Activated naive CD8-positive, alpha-beta T cell (primary cell): ENCODE data around the gene HMG20A.

Experiments used
- H3K27ac Mint-ChIP-seq: one replicate; pipeline ENCODE4 v1.8.0; 2021; ENCODE audit warnings: mixed read lengths
- H3K27me3 Mint-ChIP-seq: one replicate; pipeline ENCODE4 v1.8.0; 2021; ENCODE audit warnings: mixed read lengths
- H3K36me3 Mint-ChIP-seq: one replicate; pipeline ENCODE4 v1.8.0; 2021; ENCODE audit warnings: mixed read lengths
- H3K4me1 Mint-ChIP-seq: one replicate; pipeline ENCODE4 v1.8.0; 2021; ENCODE audit warnings: low read depth, mixed read lengths
- H3K4me3 Mint-ChIP-seq: one replicate; pipeline ENCODE4 v1.8.0; 2021; ENCODE audit warnings: mild to moderate bottlenecking, mixed read lengths
- H3K9me3 Mint-ChIP-seq: one replicate; pipeline ENCODE4 v1.8.0; 2021; ENCODE audit warnings: low read depth, mixed read lengths

Gene HMG20A

DNA sequence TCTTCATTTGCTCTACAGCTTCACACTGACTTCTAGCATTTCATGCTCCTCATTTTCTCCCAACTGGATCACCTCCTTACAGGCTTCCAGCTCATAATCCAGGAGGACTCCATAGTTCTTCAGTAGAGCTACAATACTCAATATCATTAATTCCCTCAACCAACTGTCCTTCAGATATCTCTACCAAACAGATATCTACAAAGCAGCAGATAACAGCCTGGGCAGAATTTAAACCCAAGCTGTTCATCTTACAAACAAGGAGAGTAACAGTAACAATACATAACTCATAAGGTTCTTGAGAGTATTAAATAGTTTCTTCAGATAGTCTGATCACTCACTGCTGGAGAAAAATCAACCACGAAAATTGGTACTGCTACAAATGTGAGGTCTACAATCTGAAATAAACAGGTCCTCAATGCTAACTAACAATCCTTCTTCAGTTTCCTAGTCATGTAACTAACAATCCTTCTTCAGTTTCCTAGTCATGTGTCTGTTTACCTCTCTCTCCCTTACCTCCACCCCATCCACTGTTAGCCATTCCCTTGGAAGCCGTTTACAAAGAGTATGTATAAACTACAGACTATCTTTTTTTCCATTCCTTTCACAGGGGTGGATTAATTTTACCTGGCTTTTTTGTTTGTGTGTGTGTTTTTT is 5.8 kb upstream of the HMG20A start:
- Mint-ChIP-seq H3K27ac (no peak overlapping the region), H3K4me3 (no peak overlapping the region), H3K27me3 (no peaks in the 10 kb centered on the region), H3K4me1 (peaks cover 36% of the 10 kb centered on the region), H3K36me3 (no peaks in the 10 kb centered on the region), H3K9me3 (no peaks in the 10 kb centered on the region)

DNA sequence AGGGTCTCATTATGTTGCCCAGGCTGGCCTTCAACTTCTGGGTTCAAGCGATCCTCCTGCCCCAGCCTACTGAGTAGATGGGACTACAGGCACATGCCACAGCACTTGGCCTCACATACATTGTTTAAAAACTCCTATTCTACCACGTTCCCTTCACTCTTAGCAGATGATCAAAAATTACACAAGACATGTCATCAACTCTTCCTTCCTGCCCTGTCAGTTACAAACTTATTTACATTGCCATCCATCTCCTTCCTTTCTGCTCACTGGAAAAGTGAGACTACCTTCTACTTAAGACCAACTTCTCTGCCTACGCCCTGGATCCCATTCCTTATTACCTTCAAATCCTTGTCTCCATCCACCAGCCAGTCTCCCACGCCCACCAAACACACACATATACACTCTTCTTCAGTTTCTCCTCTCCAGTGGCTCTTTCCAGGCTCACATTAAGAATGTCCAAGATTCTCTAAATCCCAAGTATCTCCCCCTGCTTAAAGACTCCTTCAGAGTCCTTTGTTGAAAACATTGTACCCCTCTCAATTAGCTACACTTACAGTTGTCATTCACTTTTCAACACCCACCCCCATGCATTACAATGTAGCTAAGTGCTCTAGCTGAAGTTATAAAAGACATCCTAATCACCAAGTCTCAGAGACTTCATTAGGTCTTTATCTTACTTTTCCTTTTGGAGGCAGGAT is 5.1 kb upstream of the HMG20A start:
- Mint-ChIP-seq H3K36me3 (no peaks in the 10 kb centered on the region), H3K4me1 (peaks cover 32% of the 10 kb centered on the region), H3K4me3 (no peak overlapping the region), H3K27ac (no peak overlapping the region), H3K9me3 (no peaks in the 10 kb centered on the region), H3K27me3 (no peaks in the 10 kb centered on the region)

DNA sequence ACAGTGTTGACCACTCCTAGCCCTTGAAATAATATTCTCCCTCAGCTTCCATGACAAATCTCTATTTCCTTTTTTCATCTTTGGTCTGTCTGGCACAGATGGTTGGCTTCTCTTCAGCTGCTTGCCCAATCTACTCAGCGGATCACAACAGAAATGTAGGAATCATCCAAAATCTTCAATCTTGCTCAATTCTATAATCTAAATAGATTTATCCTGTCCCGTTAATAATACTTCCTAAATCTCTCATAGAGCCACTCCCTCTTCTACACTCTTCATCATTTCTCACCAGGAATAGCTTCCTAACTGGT is 4.6 kb upstream of the HMG20A start:
- no peaks in the 10 kb centered on the region for H3K9me3 Mint-ChIP-seq
- H3K27ac Mint-ChIP-seq: no peak overlapping the region
- H3K36me3 Mint-ChIP-seq: no peaks in the 10 kb centered on the region
- H3K27me3 Mint-ChIP-seq: no peaks in the 10 kb centered on the region
- H3K4me1 Mint-ChIP-seq: peaks cover 31% of the 10 kb centered on the region
- H3K4me3 Mint-ChIP-seq: no peak overlapping the region

DNA sequence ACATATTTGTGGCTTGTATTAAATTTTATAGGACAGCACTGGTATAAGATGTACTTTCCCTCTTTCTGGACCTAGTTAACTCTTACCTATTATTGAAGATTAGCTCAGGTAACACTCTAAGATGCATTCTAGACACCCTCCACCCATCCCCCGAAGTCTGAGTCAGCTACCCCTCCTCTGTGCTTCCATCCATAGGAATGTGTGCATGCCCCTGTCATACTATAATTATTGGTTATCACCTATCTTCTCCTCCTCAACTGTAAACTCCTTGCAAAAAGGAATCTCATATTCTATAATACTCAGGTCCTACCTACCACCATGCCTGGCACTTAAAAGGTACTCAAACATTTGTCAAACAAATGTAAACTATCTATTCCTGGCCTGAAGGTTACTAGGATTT is 3.7 kb upstream of the HMG20A start:
- Mint-ChIP-seq H3K36me3 (no peaks in the 10 kb centered on the region), H3K9me3 (no peaks in the 10 kb centered on the region), H3K27ac (no peak overlapping the region), H3K4me3 (no peak overlapping the region), H3K4me1 (peaks cover 39% of the 10 kb centered on the region), H3K27me3 (no peaks in the 10 kb centered on the region)

DNA sequence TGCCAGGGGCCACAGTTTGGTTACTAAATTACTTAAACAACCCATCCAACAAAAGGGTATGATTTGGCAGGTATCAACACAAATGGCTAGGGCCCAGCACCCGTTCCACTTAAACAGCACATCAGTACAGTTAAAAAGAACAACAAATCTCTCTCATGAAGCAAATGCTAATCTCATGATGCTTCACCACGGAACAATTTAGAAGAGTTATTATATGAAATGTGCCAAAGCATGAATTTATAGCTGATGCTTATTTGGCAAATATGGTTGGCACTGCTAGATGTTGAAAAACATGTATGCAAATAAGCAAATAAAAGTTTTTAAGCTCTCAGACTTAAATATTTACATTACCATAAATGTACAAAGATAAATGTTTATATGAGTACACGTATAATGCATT is 3.1 kb upstream of the HMG20A start:
- no peaks in the 10 kb centered on the region for H3K9me3 Mint-ChIP-seq
- H3K27ac Mint-ChIP-seq: no peak overlapping the region
- H3K4me3 Mint-ChIP-seq: peak overlapping the region; percentile 93
- no peaks in the 10 kb centered on the region for H3K27me3 Mint-ChIP-seq
- no peaks in the 10 kb centered on the region for H3K36me3 Mint-ChIP-seq
- peaks cover 42% of the 10 kb centered on the region for H3K4me1 Mint-ChIP-seq

DNA sequence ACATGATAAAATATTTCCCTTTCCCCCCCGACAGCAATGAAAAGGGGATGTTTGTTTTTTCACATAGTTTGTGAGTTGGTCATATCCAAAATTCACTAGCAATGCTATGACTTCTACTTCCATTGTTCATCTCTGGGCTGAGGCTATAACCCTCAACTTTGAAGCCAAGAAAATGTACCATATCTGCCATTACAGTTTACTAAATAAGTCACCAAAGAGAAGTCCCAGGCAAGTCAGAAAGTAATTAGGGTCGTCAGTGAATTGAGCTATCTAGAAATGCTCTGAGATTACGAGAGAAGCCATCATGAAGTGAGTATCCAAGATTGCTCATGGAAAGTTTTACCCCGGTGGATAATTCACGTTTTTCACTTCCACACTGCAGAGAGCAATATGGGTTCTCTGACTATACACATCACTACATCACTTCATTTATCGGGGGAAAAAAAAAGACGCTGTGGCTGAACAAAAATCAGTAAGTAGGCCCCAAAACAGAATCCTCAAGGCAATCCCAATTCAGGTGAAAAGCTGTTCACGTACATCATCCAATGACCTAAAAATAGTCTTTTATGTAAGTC is 2.2 kb upstream of the HMG20A start:
- Mint-ChIP-seq H3K9me3 (no peaks in the 10 kb centered on the region), H3K27me3 (no peaks in the 10 kb centered on the region), H3K27ac (peak overlapping the region; percentile 96), H3K4me1 (peaks cover 45% of the 10 kb centered on the region), H3K4me3 (peak overlapping the region; percentile 93), H3K36me3 (no peaks in the 10 kb centered on the region)

DNA sequence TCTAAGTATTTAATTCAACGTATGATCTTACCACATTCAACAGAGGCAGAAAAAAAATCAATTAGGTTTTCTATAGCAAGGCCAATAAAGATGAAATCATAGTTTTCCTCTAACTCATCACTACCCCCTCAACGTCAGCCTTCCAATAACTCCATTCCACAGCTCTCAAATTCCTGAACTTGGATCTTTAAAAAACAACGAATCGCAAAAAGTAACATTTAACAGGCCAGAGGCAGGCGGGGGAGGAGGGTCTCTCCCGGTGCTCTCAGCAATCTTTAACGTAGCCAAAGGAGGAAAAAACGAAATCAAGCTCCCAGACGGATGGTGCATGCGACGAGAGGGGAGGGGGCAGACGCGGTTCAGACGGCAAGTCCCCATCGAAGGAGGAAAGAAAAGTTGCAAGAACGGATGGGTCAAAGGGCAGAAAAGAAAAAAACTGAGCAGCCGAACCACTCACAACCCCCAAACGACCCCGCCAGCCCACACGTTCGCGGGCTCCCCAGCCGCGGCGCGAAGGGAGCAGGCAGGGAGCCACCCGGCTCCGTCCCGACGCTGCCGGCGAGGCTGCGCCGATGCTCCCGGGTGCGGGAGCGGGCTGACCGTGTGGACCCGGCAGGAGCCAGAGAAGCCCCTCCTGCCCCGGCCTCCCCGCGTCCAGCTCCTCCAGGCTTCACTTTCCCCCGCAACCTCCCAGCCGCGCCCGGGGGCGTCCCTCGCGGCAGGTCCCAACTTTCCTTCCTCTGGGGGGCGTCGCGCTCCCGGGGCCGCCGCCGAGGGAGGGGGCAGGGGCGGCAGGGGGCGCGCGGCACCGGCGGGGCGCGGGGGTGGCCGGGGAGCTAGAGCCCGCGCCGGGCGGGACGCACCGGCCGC is 1.5 kb upstream of the HMG20A start:
- Mint-ChIP-seq H3K27ac (peak overlapping the region; percentile 96), H3K4me1 (peaks cover 52% of the 10 kb centered on the region)

DNA sequence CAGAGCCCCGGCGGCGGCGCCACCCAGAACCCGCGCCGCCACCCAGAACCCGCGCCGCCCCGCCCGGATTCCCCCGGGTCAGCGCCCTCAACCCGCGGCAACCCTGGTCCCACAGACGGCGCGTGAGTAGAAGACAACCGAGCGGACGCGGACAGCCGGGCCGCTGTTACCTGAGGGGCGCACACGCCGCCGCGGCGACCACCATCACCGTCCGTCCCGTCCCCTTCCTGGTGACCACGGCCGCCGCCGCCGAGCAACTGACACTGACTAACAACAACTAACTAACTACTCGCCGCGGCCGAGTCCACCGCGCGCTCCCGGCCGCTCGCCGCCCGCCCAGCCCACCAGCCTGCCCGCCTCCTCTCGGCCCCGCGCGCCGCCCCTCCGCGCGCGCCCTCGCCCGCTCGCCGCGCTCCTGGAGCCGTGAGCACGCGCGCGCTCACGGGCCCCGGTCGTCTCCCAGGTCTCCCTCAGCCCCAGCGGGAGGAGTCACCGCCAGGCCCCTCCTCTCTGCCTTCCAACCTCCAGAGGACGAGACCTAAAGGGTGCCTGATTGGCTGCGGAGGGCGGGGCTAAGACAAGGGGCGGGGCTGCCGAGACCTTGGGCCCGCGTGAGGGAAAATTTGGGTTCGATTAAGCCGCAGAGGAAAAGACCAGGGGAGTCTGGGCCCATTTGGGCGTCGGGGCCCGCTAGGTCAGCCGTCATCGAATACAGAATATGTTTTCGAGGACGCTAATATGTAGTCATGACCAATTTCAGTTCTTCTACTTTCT is 665 bp upstream of the HMG20A start, which contains the start of gene PEAK1:
Gene PEAK1 (minus strand): TSS at position 269 of the 774 bp plus-strand sequence. CDS start 238,178 bp downstream, outside the sequence.
- Mint-ChIP-seq H3K9me3 (no peaks in the 10 kb centered on the region), H3K27ac (peak within 1 kb of the TSS; percentile 99), H3K4me3 (peak within 1 kb of the TSS; percentile 99), H3K27me3 (no peaks in the 10 kb centered on the region), H3K4me1 (peaks cover 57% of the 10 kb centered on the region), H3K36me3 (no peaks in the 10 kb centered on the region)

More for the DNA sequence above, 1.5 kb upstream of the HMG20A start:
- Mint-ChIP-seq H3K27me3 (no peaks in the 10 kb centered on the region), H3K9me3 (no peaks in the 10 kb centered on the region), H3K4me3 (peak overlapping the region; percentile 93), H3K36me3 (no peaks in the 10 kb centered on the region)

DNA sequence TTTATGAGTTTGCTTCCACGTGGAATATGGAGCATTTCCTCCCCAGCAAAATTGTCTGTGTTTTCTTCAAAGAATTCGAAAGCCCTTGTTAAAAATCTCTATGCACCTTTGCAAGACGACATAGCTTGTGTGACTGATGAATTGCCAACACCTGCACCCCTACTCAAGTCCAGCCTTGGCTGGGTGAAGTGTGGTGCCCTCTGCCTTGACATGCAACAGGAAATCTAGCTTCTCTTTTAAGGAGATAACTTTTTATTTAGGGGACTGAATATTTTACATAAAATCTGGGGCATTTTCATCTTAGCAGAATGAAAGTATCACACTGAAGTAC is 647 bp downstream of the HMG20A start:
- H3K27me3 Mint-ChIP-seq: no peaks in the 10 kb centered on the region
- H3K9me3 Mint-ChIP-seq: no peaks in the 10 kb centered on the region
- peak overlapping the region; percentile 99 for H3K4me3 Mint-ChIP-seq
- peak overlapping the region; percentile 99 for H3K27ac Mint-ChIP-seq
- peaks cover 69% of the 10 kb centered on the region for H3K4me1 Mint-ChIP-seq
- no peaks in the 10 kb centered on the region for H3K36me3 Mint-ChIP-seq

DNA sequence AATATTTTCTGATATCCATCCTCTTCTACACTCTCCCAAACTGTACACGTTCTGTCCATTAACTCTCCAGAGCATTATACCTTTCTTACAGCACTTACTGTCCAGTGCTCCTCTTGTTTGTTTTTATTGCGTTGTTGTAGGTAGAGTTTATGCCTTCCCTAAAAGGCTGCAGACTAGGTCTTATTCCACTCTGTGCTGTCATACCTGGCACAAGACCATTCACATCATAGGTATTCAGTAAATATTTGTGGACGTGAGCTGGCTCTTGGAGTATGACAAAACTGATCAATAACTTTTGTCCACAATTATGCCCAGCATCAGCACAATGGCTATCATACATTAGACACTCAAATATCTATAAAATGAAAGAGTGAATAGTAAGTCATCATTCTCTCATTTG is 4.4 kb downstream of the HMG20A start:
- peaks cover 4% of the 10 kb centered on the region for H3K36me3 Mint-ChIP-seq
- peaks cover 73% of the 10 kb centered on the region for H3K4me1 Mint-ChIP-seq
- no peaks in the 10 kb centered on the region for H3K27me3 Mint-ChIP-seq
- H3K9me3 Mint-ChIP-seq: no peaks in the 10 kb centered on the region
- H3K27ac Mint-ChIP-seq: no peak overlapping the region
- H3K4me3 Mint-ChIP-seq: no peak overlapping the region

DNA sequence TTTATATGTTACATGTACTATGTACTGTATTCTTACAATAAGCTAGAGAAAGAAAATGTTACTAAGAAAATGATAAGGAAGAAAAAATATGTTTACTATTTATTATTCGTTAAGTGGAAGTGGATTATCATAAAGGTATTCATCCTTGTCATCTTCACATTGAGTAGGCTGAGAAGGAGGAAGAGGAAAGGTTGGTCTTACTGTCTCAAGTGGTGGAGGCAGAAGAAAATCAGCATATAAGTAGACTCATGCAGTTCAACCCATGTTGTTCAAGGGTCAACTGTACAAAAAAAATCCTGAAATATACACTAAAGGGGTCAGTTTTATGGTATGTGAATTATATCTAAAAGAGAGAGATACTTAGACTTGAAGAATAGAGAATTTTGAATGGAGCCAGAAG is 5.7 kb downstream of the HMG20A start:
- peaks cover 77% of the 10 kb centered on the region for H3K4me1 Mint-ChIP-seq
- H3K27ac Mint-ChIP-seq: peak overlapping the region; percentile 25

DNA sequence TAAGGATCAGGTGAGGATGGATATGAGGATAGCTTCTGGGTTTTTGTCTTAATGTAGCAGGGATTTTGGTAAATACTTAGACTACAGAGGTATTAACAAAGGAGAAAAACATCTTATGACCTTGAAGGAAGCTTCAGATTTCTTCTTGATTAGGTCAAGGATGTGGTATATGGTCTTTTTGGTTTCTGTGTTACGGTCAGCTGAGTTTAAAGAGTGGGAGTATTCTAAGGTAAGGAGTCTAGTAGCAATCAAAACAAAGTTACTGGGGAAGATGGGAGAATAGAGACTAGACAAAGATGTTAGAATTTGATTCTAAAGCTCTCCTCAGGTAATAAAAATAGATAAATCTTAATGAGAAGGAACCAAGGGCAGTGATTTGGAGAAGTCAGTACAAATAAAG is 6.2 kb downstream of the HMG20A start:
- peak overlapping the region; percentile 25 for H3K27ac Mint-ChIP-seq
- H3K36me3 Mint-ChIP-seq: peaks cover 8% of the 10 kb centered on the region
- H3K4me3 Mint-ChIP-seq: peak overlapping the region; percentile 40
- H3K4me1 Mint-ChIP-seq: peaks cover 74% of the 10 kb centered on the region
- H3K9me3 Mint-ChIP-seq: no peaks in the 10 kb centered on the region
- no peaks in the 10 kb centered on the region for H3K27me3 Mint-ChIP-seq

More for the DNA sequence above, 5.7 kb downstream of the HMG20A start:
- peak overlapping the region; percentile 40 for H3K4me3 Mint-ChIP-seq
- no peaks in the 10 kb centered on the region for H3K9me3 Mint-ChIP-seq
- H3K36me3 Mint-ChIP-seq: peaks cover 8% of the 10 kb centered on the region
- H3K27me3 Mint-ChIP-seq: no peaks in the 10 kb centered on the region

DNA sequence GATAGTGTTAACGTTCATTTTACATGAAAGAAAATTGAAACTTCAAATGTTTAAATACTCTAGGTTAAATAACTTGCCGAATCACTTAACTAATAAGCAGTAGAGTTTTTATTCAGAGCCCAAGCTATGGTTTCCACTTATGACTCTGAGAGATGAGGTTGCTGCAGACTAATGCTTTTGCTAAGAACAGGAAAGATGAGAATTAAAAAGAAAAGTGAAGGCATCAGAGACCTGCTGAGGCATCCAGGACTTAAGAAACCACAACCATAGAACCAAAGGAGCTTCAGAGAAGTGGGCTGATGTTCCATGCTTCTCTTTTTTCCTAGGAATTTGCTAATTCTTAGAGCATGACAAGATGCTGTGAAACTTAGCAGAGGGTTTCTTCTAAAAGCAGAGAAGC is 9.5 kb downstream of the HMG20A start:
- Mint-ChIP-seq H3K27me3 (no peaks in the 10 kb centered on the region), H3K36me3 (peaks cover 8% of the 10 kb centered on the region), H3K4me3 (peak overlapping the region; percentile 21), H3K27ac (peak overlapping the region; percentile 36), H3K9me3 (no peaks in the 10 kb centered on the region), H3K4me1 (peaks cover 55% of the 10 kb centered on the region)

DNA sequence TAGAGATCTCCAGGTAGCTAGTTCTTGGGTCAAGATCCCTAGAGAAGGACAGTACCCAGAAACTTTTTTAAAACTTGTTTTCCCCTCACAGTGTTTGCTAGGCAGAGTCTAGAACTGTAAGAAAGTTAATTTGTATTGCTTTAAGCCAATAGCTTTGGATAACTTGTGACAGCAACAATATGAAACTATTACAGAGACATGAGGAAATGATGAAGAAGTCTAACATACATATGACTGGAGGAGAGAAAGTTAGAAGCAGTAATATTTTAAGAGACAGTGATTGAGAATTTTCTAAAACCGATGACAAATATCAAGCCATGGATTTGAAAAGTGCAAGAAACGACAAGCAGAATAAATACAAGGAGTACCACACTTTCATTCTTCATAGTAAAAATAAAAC is 10.0 kb downstream of the HMG20A start:
- H3K27me3 Mint-ChIP-seq: no peaks in the 10 kb centered on the region
- H3K36me3 Mint-ChIP-seq: peaks cover 8% of the 10 kb centered on the region
- H3K4me1 Mint-ChIP-seq: peaks cover 54% of the 10 kb centered on the region
- H3K9me3 Mint-ChIP-seq: no peaks in the 10 kb centered on the region
- H3K27ac Mint-ChIP-seq: peak overlapping the region; percentile 36
- H3K4me3 Mint-ChIP-seq: no peak overlapping the region
